GM12878 (cell line): Measurements from ENCODE around the gene FAR1. TPM values are rescaled to one million over a fixed set of nuclear protein-coding genes. Genes with fewer than 3 reads are reported as not detected.
"Not testable (repeated sequence)": the region's sequence is repeated elsewhere in the genome, so short reads cannot be mapped to it uniquely, and the experiment has no call there.

Experiments used
- ATAC-seq: fragments of 200-7000 bp; cut with Tn5 transposase; 3 replicates; pipeline ENCODE4 v1.9.1; 2020; ENCODE audit warnings: mild to moderate bottlenecking, moderate library complexity
- BruUV-seq: library from RNA; stranded (reverse); fragments of 400-500 nt; replicated peaks from 2 replicates; lab custom pipeline; 2021; lab: Mats Ljungman, UMichigan
- CTCF ChIA-PET: fragments of 300-600 bp; sonication (Branson Sonifier 250); formaldehyde crosslinking; extraction: SDS; loops from one replicate; lab custom pipeline; 2021; ENCODE audit warnings: inconsistent platforms; lab: Yijun Ruan, JAX
- POLR2A ChIA-PET: fragments of 350-600 bp; formaldehyde crosslinking; extraction: SDS; loops from one replicate; lab custom pipeline; 2021; ENCODE audit warnings: inconsistent platforms; lab: Charles Lee
- RAD21 ChIA-PET: fragments of 300-600 bp; sonication (Branson Sonifier 250); formaldehyde crosslinking; loops from one replicate; lab custom pipeline; 2023; ENCODE audit warnings: antibody characterized with exemption; ENCODE audit not compliant: unreplicated experiment; lab: Charles Lee
- SMC1A ChIA-PET: fragments of 300-600 bp; sonication (Branson Sonifier 250); formaldehyde crosslinking; loops from one replicate; lab custom pipeline; 2023; ENCODE audit not compliant: unreplicated experiment, uncharacterized antibody; lab: Charles Lee
- DNase-seq: peaks from one replicate; pipeline ENCODE4 v3.0.0-alpha.2; 2011; ENCODE audit warnings: low read depth, low spot score
- FAIRE-seq: peaks from 3 replicates; lab custom pipeline; 2011; peaks lifted over from hg19 to GRCh38; lab: Jason Lieb, UNC
- H2AFZ ChIP-seq: 2 replicates; pipeline ENCODE4 v1.6.0; 2011; ENCODE audit warnings: low read depth, low read length, control low read depth; ENCODE audit not compliant: control insufficient read depth
- H3K27ac ChIP-seq: 2 replicates; pipeline ENCODE4 v1.5.1; 2011; ENCODE audit warnings: control low read depth; ENCODE audit not compliant: control insufficient read depth, insufficient read depth
- H3K27me3 ChIP-seq, 2 experiments: replicated peaks in 1 of 2; 2 replicates each; pipeline versions ENCODE4 v1.6.0 to v1.6.1; 2011; ENCODE audit warnings: low read length in 1 of 2; ENCODE audit not compliant: control insufficient read depth in 2 of 2, insufficient read depth in 2 of 2
- H3K36me3 ChIP-seq, 2 experiments: 2 replicates each; pipeline ENCODE4 v1.5.1; 2011; ENCODE audit warnings: low read length in 1 of 2; ENCODE audit not compliant: control insufficient read depth in 2 of 2, insufficient read depth in 2 of 2
- H3K4me1 ChIP-seq: 2 replicates; pipeline ENCODE4 v1.6.1; 2011; ENCODE audit warnings: mild to moderate bottlenecking, low read length, moderate library complexity, mixed read lengths; ENCODE audit not compliant: control insufficient read depth, insufficient read depth
- H3K4me2 ChIP-seq: 2 replicates; pipeline ENCODE4 v1.6.0; 2011; ENCODE audit warnings: control low read depth; ENCODE audit not compliant: control insufficient read depth, insufficient read depth
- H3K4me3 ChIP-seq: fragments of 200-600 bp; sonication (generic); 2 replicates; pipeline ENCODE4 v1.5.1; 2016
- H3K79me2 ChIP-seq: 2 replicates; pipeline ENCODE4 v1.6.0; 2011; ENCODE audit warnings: low read length; ENCODE audit not compliant: control insufficient read depth, insufficient read depth
- H3K9ac ChIP-seq: 2 replicates; pipeline ENCODE4 v1.8.0; 2011; ENCODE audit warnings: low read length, control low read depth, mixed read lengths; ENCODE audit not compliant: control insufficient read depth, insufficient read depth
- H3K9me3 ChIP-seq: replicated peaks from 3 replicates; pipeline ENCODE4 v1.5.1; 2011; ENCODE audit warnings: mild to moderate bottlenecking, low read length; ENCODE audit not compliant: control insufficient read depth, insufficient read depth
- H4K20me1 ChIP-seq: 2 replicates; pipeline ENCODE4 v1.6.0; 2011; ENCODE audit not compliant: control insufficient read depth, insufficient read depth
- FOS ChIP-seq: IDR thresholded peaks from 3 replicates; pipeline ENCODE4 v1.6.1; 2011; ENCODE audit warnings: borderline replicate concordance; ENCODE audit not compliant: insufficient read length; ENCODE audit errors: extremely low read depth
- FOXK2 ChIP-seq: fragments of 450-650 bp; IDR thresholded peaks from 2 replicates; pipeline ENCODE4 v1.6.1; 2017; ENCODE audit warnings: mild to moderate bottlenecking, moderate library complexity
- RAD51 ChIP-seq: fragments of 450-650 bp; IDR thresholded peaks from 2 replicates; pipeline ENCODE4 v1.6.1; 2016; ENCODE audit warnings: moderate library complexity, mild to moderate bottlenecking, inconsistent platforms
- SPI1 ChIP-seq: IDR thresholded peaks from 2 replicates; pipeline ENCODE4 v1.6.1; 2011; ENCODE audit warnings: low read depth, mild to moderate bottlenecking, low read length, moderate library complexity, borderline replicate concordance; ENCODE audit not compliant: insufficient read depth
- TCF7 ChIP-seq: IDR thresholded peaks from 2 replicates; pipeline ENCODE4 v1.6.1; 2014; ENCODE audit warnings: antibody characterized with exemption, borderline replicate concordance
- WGBS: methylation state at CpG from one replicate; pipeline ENCODE4 v1.1.6; 2016; ENCODE audit warnings: low lambda C conversion rate; ENCODE audit not compliant: insufficient replicate concordance, insufficient coverage; ENCODE audit errors: missing lambda C conversion rate; 5-methylcytosine and 5-hydroxymethylcytosine counted together
- in situ Hi-C: fragments of 300-500 bp; cut with MboI; formaldehyde crosslinking; loops from 9 replicates; pipeline ENCODE4 v1.14.3; 2018; ENCODE audit warnings: mixed read lengths
- intact Hi-C: fragments of 100-400 bp; cut with micrococcal nuclease; formaldehyde crosslinking; loops from one replicate; pipeline ENCODE4 v1.14.2; 2022; ENCODE audit not compliant: unreplicated experiment
- polyA plus RNA-seq, 11 experiments: library from polyadenylated mRNA; depleted of rRNA in 4 of 11; unstranded in 6 of 11; stranded (reverse) in 5 of 11; fragments of >200 nt; fragmentation: Nextera tagmentation in 4 of 11; fragmentation: Illumina TruSeq in 1 of 11; extraction: Ambion mirVana in 4 of 11; extraction: Trizol in 1 of 11; gene quantifications; 1 replicate in 1 of 11; 2 replicates in 10 of 11; pipeline versions ENCODE4 v1.2.1 to v1.2.3, GENCODE V29; 2011 to 2016; ENCODE audit warnings: inconsistent platforms in 2 of 11, missing spikeins in 2 of 11, low read depth in 1 of 11
- total RNA-seq, 4 experiments: library from RNA; depleted of rRNA in 3 of 4; stranded (reverse); fragments of >200 nt in 3 of 4; fragmentation: Illumina TruSeq in 1 of 4; extraction: Trizol in 1 of 4; gene quantifications; 2 replicates each; pipeline versions ENCODE4 v1.2.1 to v1.2.3, GENCODE V29; 2013 to 2021

Gene FAR1
- total and polyA plus RNA-seq, 10 of the 15 experiments (the other 5 are each of a cell fraction or from before 2014, with no cell fraction given), result 10.1 to 73.9 (median 30.8) TPM

DNA sequence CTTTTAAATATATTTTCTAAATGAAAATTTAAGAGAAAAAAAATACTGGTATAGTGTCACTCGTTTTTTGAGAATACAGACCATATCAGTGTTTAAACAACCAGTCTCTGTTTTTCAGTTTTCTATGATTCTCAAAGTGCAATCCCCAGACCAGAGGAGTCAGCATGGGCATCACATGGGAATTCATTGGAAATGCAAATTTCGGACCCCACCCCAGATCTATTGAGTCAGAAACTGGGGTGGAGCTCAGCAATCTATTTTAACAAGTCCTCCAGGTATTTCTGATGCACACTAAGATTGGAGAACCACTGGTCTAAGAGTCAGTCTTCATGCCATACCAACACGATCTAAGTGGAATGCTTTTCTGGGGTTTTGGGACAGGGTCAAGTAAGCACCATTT, 66.1 kb downstream of the FAR1 start:
- intact Hi-C loops, result no loop called here
- Histone ChIP-seq H4K20me1 (no peaks in the 10 kb centered on the region), H3K9ac (no peak overlapping the region), H3K9me3 (no peaks in the 10 kb centered on the region), H3K4me3 (no peak overlapping the region), H2AFZ (no peak overlapping the region), H3K79me2 (no peaks in the 10 kb centered on the region), H3K4me1 (no peaks in the 10 kb centered on the region)
- WGBS, result 96% methylated on average over 3 of the region's 3 CpGs
- CTCF ChIA-PET, result no interaction called here
- SMC1A ChIA-PET, result no interaction called here
- TF ChIP-seq FOXK2, result no peak
- TF ChIP-seq, all 136 proteins: peak for 0
- no peak for FAIRE-seq
- RAD21 ChIA-PET, result no interaction called here
- POLR2A ChIA-PET, result no interaction called here
- no TSS peak for BruUV-seq
- in situ Hi-C loops, result no loop called here
- no peak for ATAC-seq
- Histone ChIP-seq H3K4me2 (no peak overlapping the region), H3K36me3 (0 out of 4 replicates have a peak, but pooled peaks cover 0 to under 1% of the 10 kb centered on the region in 2 experiments), H3K27ac (no peak overlapping the region), H3K27me3 (no peaks in the 10 kb centered on the region)
- DNase-seq, result no peak

- RAD21 ChIA-PET, result no interaction called here
- intact Hi-C loops, result no loop called here
- Histone ChIP-seq H3K4me1 (no peaks in the 10 kb centered on the region), H4K20me1 (no peaks in the 10 kb centered on the region), H3K27me3 (no peaks in the 10 kb centered on the region)
- TF ChIP-seq FOS (no peak), TCF7 (no peak), RAD51 (no peak), SPI1 (0 out of 2 replicates have a peak, but pooled peaks have one; percentile 14)
- TF ChIP-seq, all 136 proteins: peak for 1
- no peak overlapping the region for H3K4me2 ChIP-seq
- ChIA-PET CTCF (interaction anchor here (1.0 kb wide), 1 partner anchor 15 kb away, joined by 3 read pairs; no protein-coding TSS in a partner anchor), POLR2A (no interaction called here), SMC1A (no interaction called here)
- no peak overlapping the region for H2AFZ ChIP-seq
- ATAC-seq (no peak), DNase-seq (no peak), FAIRE-seq (no peak)
- no peaks in the 10 kb centered on the region for H3K79me2 ChIP-seq
- H3K36me3 ChIP-seq, result no peaks in the 10 kb centered on the region
- no peak overlapping the region for H3K9ac ChIP-seq
- no peak overlapping the region for H3K27ac ChIP-seq
- no peaks in the 10 kb centered on the region for H3K9me3 ChIP-seq
- H3K4me3 ChIP-seq, result no peak overlapping the region
- 15% methylated on average over 2 of the region's 2 CpGs for WGBS
- BruUV-seq, result no TSS peak
- in situ Hi-C loops, result no loop called here
Observed at GRCh38 chr11:13745165-13745564, 76.7 kb downstream of the FAR1 start.

DNA sequence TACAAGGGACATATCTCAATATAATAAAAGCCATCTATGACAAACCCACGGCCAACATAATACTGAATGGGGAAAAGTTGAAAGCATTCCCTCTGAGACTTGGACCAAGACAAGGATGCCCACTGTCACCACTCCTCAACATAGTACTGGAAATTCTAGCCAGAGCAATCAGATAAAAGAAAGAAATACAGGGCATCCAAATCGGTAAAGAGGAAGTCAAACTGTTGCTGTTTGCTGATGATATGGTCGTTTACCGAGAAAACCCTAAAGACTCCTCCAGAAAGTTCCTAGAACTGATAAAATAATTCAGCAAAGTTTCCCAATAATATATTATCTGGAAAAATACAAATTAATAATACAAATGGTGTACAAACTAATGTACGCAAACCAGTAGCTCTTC, 84.8 kb downstream of the FAR1 start:
- H3K4me3 ChIP-seq, H3K27ac ChIP-seq, DNase-seq, H3K9me3 ChIP-seq, POLR2A ChIA-PET, CTCF ChIA-PET, BruUV-seq, FAIRE-seq, H3K36me3 ChIP-seq, H3K4me1 ChIP-seq, ATAC-seq, SMC1A ChIA-PET, intact Hi-C loops, H4K20me1 ChIP-seq, H3K4me2 ChIP-seq, H3K9ac ChIP-seq, H3K79me2 ChIP-seq, H3K27me3 ChIP-seq, RAD21 ChIA-PET, in situ Hi-C loops, H2AFZ ChIP-seq: not testable (repeated sequence)
- WGBS, result 47% methylated on average over 5 of the region's 5 CpGs
